ENCODE results near the gene METTL25.

Gene METTL25

DNA sequence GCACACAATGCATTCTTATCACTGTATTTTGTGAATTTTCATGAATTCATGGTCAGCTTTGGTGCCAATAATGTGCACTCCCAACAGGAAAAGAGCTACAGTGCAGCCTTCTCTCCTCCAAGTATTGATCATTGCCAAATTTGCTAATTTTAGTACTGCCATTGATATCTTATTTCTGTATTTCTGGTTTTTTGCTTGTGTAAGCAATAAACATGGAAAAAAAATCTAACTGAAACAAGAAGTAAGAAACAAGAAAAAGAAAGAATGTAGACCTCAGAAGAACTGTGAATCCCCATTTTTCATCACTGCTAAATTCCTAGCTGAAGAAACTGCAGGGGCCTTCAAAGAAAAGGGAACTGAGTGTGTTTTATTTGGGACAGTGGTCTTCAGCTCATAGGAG is 161.2 kb downstream of the METTL25 start:
- no peaks in the 10 kb centered on the region for H3K36me3 ChIP-seq (ENCODE audit: control insufficient read depth, insufficient read depth, low read length)

DNA sequence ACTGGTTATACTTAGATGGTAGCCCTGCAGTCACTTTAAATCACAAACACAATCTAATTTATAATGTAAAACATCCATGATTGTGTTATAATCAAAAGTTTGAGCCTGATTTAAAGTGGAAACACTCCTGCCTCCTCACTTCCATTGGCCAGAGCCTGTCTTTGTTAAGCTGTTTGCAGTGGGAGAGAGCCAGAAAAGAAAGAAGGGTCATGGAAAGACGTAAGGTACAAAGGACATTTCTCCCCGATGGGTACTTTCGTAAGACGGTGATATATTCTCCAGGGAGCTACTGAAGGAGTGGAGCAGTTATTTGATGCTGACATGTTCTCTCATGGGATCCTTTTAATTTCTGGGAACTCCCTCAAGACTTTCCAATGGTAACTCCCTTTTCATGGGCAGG is 164.0 kb downstream of the METTL25 start:
- Histone ChIP-seq H3K9me3 (ENCODE audit: control insufficient read depth, low read length) (no peaks in the 10 kb centered on the region), H3K27me3 (ENCODE audit: control insufficient read depth, insufficient read depth, low read length) (no peaks in the 10 kb centered on the region), H3K79me2 (no peaks in the 10 kb centered on the region), H3K4me3 (ENCODE audit: low read depth, low read length) (no peak overlapping the region), H2AFZ (no peak overlapping the region), H3K9ac (no peak overlapping the region), H3K36me3 (ENCODE audit: control insufficient read depth, insufficient read depth, low read length) (no peaks in the 10 kb centered on the region), H3K27ac (no peak overlapping the region), H3K4me1 (no peaks in the 10 kb centered on the region), H3K4me2 (ENCODE audit: low read length) (no peak overlapping the region)
- TF ChIP-seq, protein P1, sequence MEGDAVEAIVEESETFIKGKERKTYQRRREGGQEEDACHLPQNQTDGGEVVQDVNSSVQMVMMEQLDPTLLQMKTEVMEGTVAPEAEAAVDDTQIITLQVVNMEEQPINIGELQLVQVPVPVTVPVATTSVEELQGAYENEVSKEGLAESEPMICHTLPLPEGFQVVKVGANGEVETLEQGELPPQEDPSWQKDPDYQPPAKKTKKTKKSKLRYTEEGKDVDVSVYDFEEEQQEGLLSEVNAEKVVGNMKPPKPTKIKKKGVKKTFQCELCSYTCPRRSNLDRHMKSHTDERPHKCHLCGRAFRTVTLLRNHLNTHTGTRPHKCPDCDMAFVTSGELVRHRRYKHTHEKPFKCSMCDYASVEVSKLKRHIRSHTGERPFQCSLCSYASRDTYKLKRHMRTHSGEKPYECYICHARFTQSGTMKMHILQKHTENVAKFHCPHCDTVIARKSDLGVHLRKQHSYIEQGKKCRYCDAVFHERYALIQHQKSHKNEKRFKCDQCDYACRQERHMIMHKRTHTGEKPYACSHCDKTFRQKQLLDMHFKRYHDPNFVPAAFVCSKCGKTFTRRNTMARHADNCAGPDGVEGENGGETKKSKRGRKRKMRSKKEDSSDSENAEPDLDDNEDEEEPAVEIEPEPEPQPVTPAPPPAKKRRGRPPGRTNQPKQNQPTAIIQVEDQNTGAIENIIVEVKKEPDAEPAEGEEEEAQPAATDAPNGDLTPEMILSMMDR (IDR thresholded peaks at IDR 0.05) = no peak

More for the DNA sequence above, 161.2 kb downstream of the METTL25 start:
- H3K4me3 ChIP-seq (ENCODE audit: low read depth, low read length) = no peak overlapping the region
- no peak overlapping the region for H3K9ac ChIP-seq
- TF ChIP-seq, protein P1 (IDR thresholded peaks at IDR 0.05) = no peak
- H2AFZ ChIP-seq = no peak overlapping the region
- H3K4me2 ChIP-seq (ENCODE audit: low read length) = no peak overlapping the region
- H3K9me3 ChIP-seq (ENCODE audit: control insufficient read depth, low read length) = no peaks in the 10 kb centered on the region
- no peaks in the 10 kb centered on the region for H3K27me3 ChIP-seq (ENCODE audit: control insufficient read depth, insufficient read depth, low read length)
- no peaks in the 10 kb centered on the region for H3K79me2 ChIP-seq
- no peaks in the 10 kb centered on the region for H3K4me1 ChIP-seq
- no peak overlapping the region for H3K27ac ChIP-seq

DNA sequence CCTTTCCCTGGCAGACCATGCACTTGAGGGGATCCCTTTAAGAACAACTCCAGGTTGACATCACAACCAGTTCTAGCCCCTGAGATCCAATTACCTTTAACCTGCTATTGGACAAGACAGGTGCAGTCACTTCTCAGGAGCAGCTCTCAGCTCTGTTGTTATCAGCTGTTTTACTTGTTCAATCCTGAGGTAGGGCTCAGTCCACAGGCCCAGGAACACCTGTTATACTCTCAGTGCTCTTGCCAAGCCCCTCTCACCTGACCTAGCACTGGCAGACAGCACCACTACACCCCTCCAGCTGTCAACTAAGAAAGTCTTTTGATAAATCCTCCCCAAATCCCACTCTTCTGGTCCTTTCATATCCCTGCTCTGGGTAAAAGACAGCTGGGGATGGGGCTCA is 164.4 kb downstream of the METTL25 start:
- no peaks in the 10 kb centered on the region for H3K36me3 ChIP-seq (ENCODE audit: control insufficient read depth, insufficient read depth, low read length)
- H3K9ac ChIP-seq = no peak overlapping the region
- H3K4me1 ChIP-seq = no peaks in the 10 kb centered on the region
- no peak overlapping the region for H2AFZ ChIP-seq
- H3K27ac ChIP-seq = no peak overlapping the region
- H3K4me2 ChIP-seq (ENCODE audit: low read length) = no peak overlapping the region
- TF ChIP-seq, protein P1 (IDR thresholded peaks at IDR 0.05) = no peak
- H3K27me3 ChIP-seq (ENCODE audit: control insufficient read depth, insufficient read depth, low read length) = no peaks in the 10 kb centered on the region
- H3K79me2 ChIP-seq = no peaks in the 10 kb centered on the region
- no peaks in the 10 kb centered on the region for H3K9me3 ChIP-seq (ENCODE audit: control insufficient read depth, low read length)
- no peak overlapping the region for H3K4me3 ChIP-seq (ENCODE audit: low read depth, low read length)

DNA sequence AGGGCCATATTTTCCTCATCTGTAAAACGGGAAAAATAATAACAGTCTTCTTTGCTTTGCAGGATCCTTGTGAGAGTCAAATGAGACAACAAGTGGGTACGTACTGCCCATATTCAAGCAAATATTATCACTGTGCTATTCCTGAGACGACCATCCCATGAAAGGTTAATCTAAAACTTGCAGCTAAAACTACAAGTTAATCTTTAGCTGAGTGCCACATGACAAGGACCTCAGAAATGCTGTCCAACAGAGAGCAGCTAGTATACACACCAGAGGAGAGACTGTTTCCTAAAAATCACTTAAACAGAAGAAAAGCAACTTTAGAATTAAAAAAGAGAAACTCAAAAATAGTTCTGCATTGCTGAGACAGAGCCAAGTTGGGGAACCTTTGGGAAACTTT is 165.7 kb downstream of the METTL25 start:
- no peak overlapping the region for H3K4me2 ChIP-seq (ENCODE audit: low read length)
- no peaks in the 10 kb centered on the region for H3K4me1 ChIP-seq
- no peaks in the 10 kb centered on the region for H3K36me3 ChIP-seq (ENCODE audit: control insufficient read depth, insufficient read depth, low read length)
- H2AFZ ChIP-seq = no peak overlapping the region
- H3K27ac ChIP-seq = no peak overlapping the region
- H3K79me2 ChIP-seq = no peaks in the 10 kb centered on the region
- no peak overlapping the region for H3K4me3 ChIP-seq (ENCODE audit: low read depth, low read length)
- TF ChIP-seq, protein P1 (IDR thresholded peaks at IDR 0.05) = no peak
- H3K9me3 ChIP-seq (ENCODE audit: control insufficient read depth, low read length) = no peaks in the 10 kb centered on the region
- H3K27me3 ChIP-seq (ENCODE audit: control insufficient read depth, insufficient read depth, low read length) = no peaks in the 10 kb centered on the region
- no peak overlapping the region for H3K9ac ChIP-seq

DNA sequence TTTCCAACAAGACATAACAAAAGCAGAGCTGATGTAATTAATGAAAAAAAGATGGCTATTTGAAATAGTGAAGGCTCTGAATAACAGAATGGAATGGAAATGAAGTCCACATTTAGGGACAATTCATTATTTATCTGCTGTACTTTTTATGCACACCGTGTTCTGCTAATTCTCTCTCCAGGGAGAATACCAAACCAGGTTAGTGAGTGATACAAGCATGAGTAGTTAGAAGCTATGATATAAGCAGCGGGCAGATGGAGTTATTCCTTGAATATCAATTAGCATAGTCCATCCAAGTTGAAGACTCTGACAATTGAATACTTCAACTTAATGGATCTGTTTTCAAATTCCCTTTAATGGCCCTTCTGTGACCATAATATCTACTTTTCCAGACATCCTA is 166.3 kb downstream of the METTL25 start:
- TF ChIP-seq, protein P1 (IDR thresholded peaks at IDR 0.05) = no peak
- Histone ChIP-seq H3K79me2 (no peaks in the 10 kb centered on the region), H3K9ac (no peak overlapping the region), H3K36me3 (ENCODE audit: control insufficient read depth, insufficient read depth, low read length) (no peaks in the 10 kb centered on the region), H3K27ac (no peak overlapping the region), H2AFZ (no peak overlapping the region), H3K9me3 (ENCODE audit: control insufficient read depth, low read length) (no peaks in the 10 kb centered on the region), H3K4me2 (ENCODE audit: low read length) (no peak overlapping the region), H3K4me3 (ENCODE audit: low read depth, low read length) (no peak overlapping the region), H3K4me1 (no peaks in the 10 kb centered on the region), H3K27me3 (ENCODE audit: control insufficient read depth, insufficient read depth, low read length) (no peaks in the 10 kb centered on the region)

Measured in parathyroid adenoma (tissue), 2 donors.